Ovary (tissue), 9 donors: ENCODE results near the gene GALNT15. TPM values are rescaled to one million over a fixed set of nuclear protein-coding genes. Genes with fewer than 3 reads are reported as not detected.
A peak's percentile ranks its signal among the peaks of the same experiment; 100 is the strongest.

Source experiments
- DNase-seq, 5 donors: peaks; one replicate each; pipeline ENCODE4 v3.0.0-alpha.2; 2019 to 2020
- H3K27ac ChIP-seq, 2 donors: fragments of 200-600 bp; one replicate each; pipeline versions ENCODE4 v1.5.1 to v1.8.0; 2019 to 2022
- H3K27me3 ChIP-seq: fragments of 200-600 bp; one replicate; pipeline ENCODE4 v1.8.0; 2022
- H3K36me3 ChIP-seq: fragments of 200-600 bp; sonication (generic); one replicate; pipeline ENCODE4 v1.5.1; 2019
- H3K4me1 ChIP-seq: one replicate; pipeline ENCODE4 v1.8.1; 2013; ENCODE audit warnings: mild to moderate bottlenecking, moderate library complexity; ENCODE audit not compliant: insufficient read depth
- H3K4me3 ChIP-seq: fragments of 200-600 bp; sonication (generic); one replicate; pipeline ENCODE4 v1.5.1; 2017
- H3K9me3 ChIP-seq, 2 donors: fragments of 200-600 bp in 1 of 2; sonication (generic) in 1 of 2; one replicate each; pipeline versions ENCODE4 v1.5.1 to v1.8.1; 2013 to 2019; ENCODE audit warnings: mild to moderate bottlenecking in 1 of 2, moderate library complexity in 1 of 2
- EP300 ChIP-seq: sonication (generic); formaldehyde crosslinking; IDR thresholded peaks from one replicate; pipeline ENCODE4 v1.6.1; 2017; ENCODE audit warnings: antibody characterized with exemption
- POLR2A ChIP-seq: fragments of 450-650 bp; IDR thresholded peaks from one replicate; pipeline ENCODE4 v1.6.1; 2017; ENCODE audit warnings: antibody characterized with exemption, mild to moderate bottlenecking, moderate library complexity
- WGBS, 3 donors: extraction: QIAGEN DNeasy Blood & Tissue Kit in 1 of 3; methylation state at CpG; one replicate each; pipeline versions ENCODE4 v1.1.5 to v1.1.7; 2013 to 2017; 5-methylcytosine and 5-hydroxymethylcytosine counted together
- intact Hi-C, 4 donors: fragments of 100-400 bp; cut with DNase I; formaldehyde crosslinking; loops; one replicate each; pipeline versions ENCODE4 v1.11.0 to v1.15.1; 2022 to 2023
- polyA plus RNA-seq, 2 donors: library from polyadenylated mRNA; stranded (reverse); fragments of 200-250 nt in 1 of 2; fragments of 350-450 nt in 1 of 2; fragmentation: Illumina TruSeq in 1 of 2; extraction: RNeasy Lipid Tissue Mini Kit (QIAGEN cat#74804) in 1 of 2; gene quantifications; one replicate each; pipeline ENCODE4 v1.2.3, GENCODE V29; 2013 to 2014
- total RNA-seq, 7 donors: library from RNA; depleted of rRNA in 2 of 7; stranded (reverse); fragments of >200 nt in 2 of 7; fragmentation: NEBNext Ultra II Directional in 3 of 7; extraction: Animal tissue kit (Norgen Biotek cat#: 25700) in 3 of 7; gene quantifications; one replicate each; pipeline versions ENCODE4 v1.1.0 to v1.2.4, GENCODE V29; 2016 to 2023
- TF ChIP-seq, protein P1 (sequence below), 3 donors: fragments of 450-650 bp in 2 of 3; fragments of 200-600 bp in 1 of 3; IDR thresholded peaks; one replicate each; pipeline versions ENCODE4 v1.5.1 to v1.8.0; 2016 to 2022; ENCODE audit warnings: antibody characterized with exemption in 3 of 3, mild to moderate bottlenecking in 1 of 3
- donor health status: DM: no; HTN: no; CAD: no; lungs with moderate emphysema.
- donor health status: DM: no; HTN: no; CAD: no.
- donor health status: Bipolar disorder and iron deficiency.
- donor health status: DM: yes; HTN: yes; CAD: no.
- donor health status: DM: no; HTN: no; CAD: no.
- donor health status: DM: yes; HTN: yes; CAD: no.

The GALNT15 gene
- total and polyA plus RNA-seq, 9 donors, result 14.5 to 118 (median 28.5) TPM

DNA sequence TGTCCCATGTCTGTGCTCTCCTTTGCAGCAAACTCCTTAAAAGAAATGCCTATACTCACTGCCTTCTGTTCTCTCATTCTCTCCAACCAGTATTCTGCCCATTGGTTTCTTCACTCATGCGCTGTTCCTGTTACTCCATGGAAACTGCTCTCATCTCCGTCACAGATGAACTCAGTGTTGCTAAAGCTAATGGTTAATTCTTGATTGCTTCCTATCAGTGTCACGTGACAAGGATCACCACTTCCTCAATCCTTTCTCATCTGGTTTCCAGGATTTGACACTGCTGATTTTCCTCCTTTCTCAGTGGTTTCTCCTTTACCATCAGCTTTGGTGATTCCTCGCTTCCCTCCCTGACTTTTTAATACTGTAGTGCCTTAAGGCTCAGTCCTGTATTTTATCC is 87.7 kb downstream of the GALNT15 start:
- 81 to 87% (median 81%) methylated on average over 4 of the region's 4 CpGs for WGBS, 3 donors
- H3K36me3 ChIP-seq, result no peaks in the 10 kb centered on the region
- no peak overlapping the region for H3K27ac ChIP-seq
- intact Hi-C loops, result no loop called here
- H3K27me3 ChIP-seq, result no peaks in the 10 kb centered on the region
- no peak for DNase-seq
- TF ChIP-seq, protein P1, sequence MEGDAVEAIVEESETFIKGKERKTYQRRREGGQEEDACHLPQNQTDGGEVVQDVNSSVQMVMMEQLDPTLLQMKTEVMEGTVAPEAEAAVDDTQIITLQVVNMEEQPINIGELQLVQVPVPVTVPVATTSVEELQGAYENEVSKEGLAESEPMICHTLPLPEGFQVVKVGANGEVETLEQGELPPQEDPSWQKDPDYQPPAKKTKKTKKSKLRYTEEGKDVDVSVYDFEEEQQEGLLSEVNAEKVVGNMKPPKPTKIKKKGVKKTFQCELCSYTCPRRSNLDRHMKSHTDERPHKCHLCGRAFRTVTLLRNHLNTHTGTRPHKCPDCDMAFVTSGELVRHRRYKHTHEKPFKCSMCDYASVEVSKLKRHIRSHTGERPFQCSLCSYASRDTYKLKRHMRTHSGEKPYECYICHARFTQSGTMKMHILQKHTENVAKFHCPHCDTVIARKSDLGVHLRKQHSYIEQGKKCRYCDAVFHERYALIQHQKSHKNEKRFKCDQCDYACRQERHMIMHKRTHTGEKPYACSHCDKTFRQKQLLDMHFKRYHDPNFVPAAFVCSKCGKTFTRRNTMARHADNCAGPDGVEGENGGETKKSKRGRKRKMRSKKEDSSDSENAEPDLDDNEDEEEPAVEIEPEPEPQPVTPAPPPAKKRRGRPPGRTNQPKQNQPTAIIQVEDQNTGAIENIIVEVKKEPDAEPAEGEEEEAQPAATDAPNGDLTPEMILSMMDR (IDR thresholded peaks at IDR 0.05), result no peak
- TF ChIP-seq EP300 (no peak), POLR2A (no peak)
- no peaks in the 10 kb centered on the region for H3K9me3 ChIP-seq
- H3K4me3 ChIP-seq, result no peak overlapping the region
- H3K4me1 ChIP-seq, result peaks cover 2% of the 10 kb centered on the region

DNA sequence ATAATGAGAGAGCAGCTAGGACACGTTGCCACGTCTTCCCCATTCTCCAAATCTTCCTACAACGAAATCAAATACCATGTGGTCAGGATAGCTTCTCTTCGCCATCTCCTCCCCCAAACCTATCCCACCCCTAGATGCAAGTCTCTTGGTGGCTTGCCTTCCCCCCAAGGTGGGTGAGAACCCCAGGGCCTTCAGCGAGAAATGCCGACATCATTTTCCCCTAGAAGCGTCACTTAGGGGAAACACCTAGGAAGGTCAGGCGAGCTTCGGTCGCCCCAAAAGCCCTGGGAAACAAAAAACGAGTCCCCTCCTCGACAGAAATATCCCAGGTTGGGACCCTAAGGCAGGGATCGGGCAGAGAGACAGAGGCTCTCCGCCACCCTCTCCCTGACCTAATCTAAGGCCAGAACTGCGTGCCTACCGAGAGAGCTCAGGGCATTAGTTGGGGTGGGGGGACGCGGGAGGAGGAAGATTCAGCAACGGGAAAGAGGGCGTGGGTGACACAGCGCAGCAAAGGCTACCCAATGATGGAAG is 89.8 kb downstream of the GALNT15 start:
- Histone ChIP-seq H3K36me3 (no peaks in the 10 kb centered on the region), H3K27ac (no peak overlapping the region), H3K4me3 (peak overlapping the region; percentile 73), H3K9me3 (no peaks in the 10 kb centered on the region), H3K4me1 (peaks cover 3% of the 10 kb centered on the region), H3K27me3 (no peaks in the 10 kb centered on the region)
- WGBS, 3 donors, result 1% methylated on average over 21 of the region's 21 CpGs
- intact Hi-C loops, result no loop called here
- TF ChIP-seq POLR2A (no peak), EP300 (no peak)
- TF ChIP-seq, protein P1 (IDR thresholded peaks at IDR 0.05), result no peak
- no peak for DNase-seq

DNA sequence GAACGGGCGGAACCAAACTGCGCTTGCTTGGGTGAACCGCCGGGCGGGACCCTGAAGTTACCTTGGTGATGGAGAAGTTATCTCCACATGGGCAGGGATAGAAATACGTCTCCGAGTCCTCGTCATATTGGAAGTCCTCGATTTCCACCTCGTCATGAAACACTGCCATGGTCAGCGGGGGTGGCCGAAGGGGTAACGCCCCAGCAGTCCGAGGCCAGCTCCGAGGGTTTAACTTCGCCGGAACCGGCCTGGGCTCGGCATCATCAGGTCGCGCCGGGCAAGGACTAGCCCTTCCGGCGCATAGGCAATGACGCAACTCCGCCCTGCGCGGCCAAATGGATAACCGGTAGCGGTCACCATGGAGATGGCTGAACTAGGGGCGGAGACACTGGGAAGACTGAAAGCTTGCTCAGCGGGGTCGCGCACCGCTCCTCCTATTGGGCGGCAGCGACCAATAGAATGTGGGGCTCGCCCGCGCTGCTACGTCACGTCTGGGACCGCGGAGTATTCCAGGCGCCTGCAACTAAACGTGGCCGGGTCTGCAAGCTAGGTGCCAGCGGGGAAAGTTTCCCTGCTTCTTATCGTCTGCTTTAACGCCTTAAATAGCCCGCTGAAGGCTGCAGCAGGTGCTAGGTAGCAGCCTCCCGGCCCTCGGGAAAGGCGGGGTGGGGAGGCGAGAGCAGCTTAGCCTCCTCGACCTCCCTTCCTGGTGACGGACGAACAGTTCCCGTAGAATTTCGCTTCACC is 90.4 kb downstream of the GALNT15 start, which contains the start of the genes DPH3 and OXNAD1:
TSS of gene DPH3 (minus strand) at position 236 of the 747 bp plus-strand sequence. CDS start at position 169, 67 bp downstream.
TSS of gene OXNAD1 (plus strand) at position 505 of the 747 bp plus-strand sequence. CDS start 5,741 bp downstream, outside the sequence.
- Histone ChIP-seq H3K4me1 (peaks cover 3% of the 10 kb centered on the region), H3K36me3 (no peaks in the 10 kb centered on the region), H3K27me3 (no peaks in the 10 kb centered on the region), H3K9me3 (no peaks in the 10 kb centered on the region), H3K4me3 (peak within 1 kb of the TSS; percentile 73), H3K27ac (peak within 1 kb of the TSS; percentile 59 to 78)
- intact Hi-C loops, result loop anchor here in 2 of 4 donors (5.0 kb wide), 2 partner anchors 252 to 1477 kb away; partner anchors contain the start of gene TBC1D5 (in 1 of the 2)
- TF ChIP-seq EP300 (no peak), POLR2A (peak; percentile 68)
- TF ChIP-seq, protein P1 (IDR thresholded peaks at IDR 0.05), result peak in 2 of 3 donors; percentile 35 to 43
- 0 to 1% (median 0%) methylated on average over 61 of the region's 61 CpGs for WGBS, 3 donors
- peak; percentile 100 for DNase-seq

DNA sequence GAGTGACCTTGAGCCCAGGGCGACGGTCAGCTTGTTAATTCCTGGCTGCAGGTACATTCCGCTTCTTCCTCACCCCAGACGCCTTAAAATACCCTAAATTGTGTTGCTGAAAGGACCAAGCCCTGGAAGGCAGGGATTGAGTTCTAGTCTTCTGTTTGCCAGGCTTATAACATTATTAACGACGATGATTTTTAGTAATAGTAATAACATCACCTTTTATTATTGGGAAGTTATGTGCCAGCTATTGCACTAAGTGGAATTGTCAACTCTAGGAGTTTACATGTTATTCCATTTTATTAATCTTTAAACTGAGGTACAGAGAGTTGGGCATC is 90.9 kb downstream of the GALNT15 start:
- TF ChIP-seq POLR2A, result no peak
- no peak for TF ChIP-seq EP300
- TF ChIP-seq, protein P1 (IDR thresholded peaks at IDR 0.05), result no peak
- Histone ChIP-seq H3K36me3 (no peaks in the 10 kb centered on the region), H3K4me1 (peaks cover 3% of the 10 kb centered on the region), H3K27me3 (no peaks in the 10 kb centered on the region), H3K27ac (peak overlapping the region; percentile 59 to 78), H3K9me3 (no peaks in the 10 kb centered on the region), H3K4me3 (peak overlapping the region; percentile 73)
- WGBS, 3 donors, result 0 to 1% (median 0%) methylated on average over 6 of the region's 6 CpGs
- intact Hi-C loops, result loop anchor here in 2 of 4 donors (5.0 kb wide), 2 partner anchors 252 to 1477 kb away; partner anchors contain the start of gene TBC1D5 (in 1 of the 2)
- no peak for DNase-seq
